GM18870 (cell line): ENCODE measurements around the gene SNAPC4.
"Not testable (repeated sequence)": the region's sequence is repeated elsewhere in the genome, so short reads cannot be mapped to it uniquely, and the experiment has no call there.

Experiments used
- ATAC-seq: cut with Tn5 transposase; IDR thresholded peaks from one replicate; pipeline ENCODE4 v1.9.1; 2021; ENCODE audit warnings: moderate library complexity; ENCODE audit not compliant: unreplicated experiment

The SNAPC4 gene

GRCh38 chr9:136359774-136360718, 39.9 kb downstream of the SNAPC4 start:
- no peak for ATAC-seq

- ATAC-seq: no peak
Observed at GRCh38 chr9:136358888-136359287, 41.1 kb downstream of the SNAPC4 start.

GRCh38 chr9:136358016-136358415, 42.0 kb downstream of the SNAPC4 start:
- no peak for ATAC-seq

GRCh38 chr9:136357202-136357725, 42.7 kb downstream of the SNAPC4 start:
- ATAC-seq: no peak

- no peak for ATAC-seq
Observed at GRCh38 chr9:136355616-136356557, 44.1 kb downstream of the SNAPC4 start.

- ATAC-seq: no peak
Observed at GRCh38 chr9:136354592-136355085, 45.3 kb downstream of the SNAPC4 start.

- no peak for ATAC-seq
Observed at GRCh38 chr9:136353757-136354488, 46.0 kb downstream of the SNAPC4 start.

GRCh38 chr9:136353088-136353487, 46.9 kb downstream of the SNAPC4 start:
- no peak for ATAC-seq

- ATAC-seq: no peak
Observed at GRCh38 chr9:136352682-136353081, 47.3 kb downstream of the SNAPC4 start.

GRCh38 chr9:136351868-136352267, 48.1 kb downstream of the SNAPC4 start:
- not testable (repeated sequence) for ATAC-seq

GRCh38 chr9:136351252-136351800, 48.6 kb downstream of the SNAPC4 start:
- ATAC-seq: no peak
